CD14-positive monocyte (primary cell): ENCODE data around the gene SCD5. TPM values are rescaled to one million over a fixed set of nuclear protein-coding genes. Genes with fewer than 3 reads are reported as not detected.
A peak's percentile ranks its signal among the peaks of the same experiment; 100 is the strongest.

Experiments used
- DNase-seq, 3 donors: peaks; one replicate each; pipeline ENCODE4 v3.0.0-alpha.2; 2011 to 2022
- H2AFZ ChIP-seq: 2 replicates; pipeline ENCODE4 v1.6.0; 2012; ENCODE audit warnings: mild to moderate bottlenecking, low read depth, low read length, inconsistent platforms; ENCODE audit not compliant: insufficient read depth, poor library complexity, severe bottlenecking
- H3K27ac ChIP-seq, 2 donors: 1 replicate in 1 of 2; 2 replicates in 1 of 2; pipeline ENCODE4 v1.5.1; 2012 to 2013; ENCODE audit warnings: low read length in 2 of 2, control low read depth in 1 of 2, inconsistent platforms in 1 of 2, low read depth in 1 of 2, mild to moderate bottlenecking in 1 of 2
- H3K27me3 ChIP-seq, 2 donors: one replicate each; pipeline versions ENCODE4 v1.6.0 to v1.6.1; 2011 to 2013; ENCODE audit warnings: low read length in 2 of 2; ENCODE audit not compliant: control insufficient read depth in 2 of 2, insufficient read depth in 2 of 2
- H3K36me3 ChIP-seq, 2 donors: replicated peaks in 1 of 2; 1 replicate in 1 of 2; 2 replicates in 1 of 2; pipeline versions ENCODE4 v1.5.1 to v1.6.1; 2012 to 2013; ENCODE audit warnings: low read length in 2 of 2, control low read depth in 1 of 2, inconsistent platforms in 1 of 2, mild to moderate bottlenecking in 1 of 2; ENCODE audit not compliant: insufficient read depth in 2 of 2, control insufficient read depth in 1 of 2
- H3K4me1 ChIP-seq, 2 donors: 1 replicate in 1 of 2; 2 replicates in 1 of 2; pipeline versions ENCODE4 v1.5.1 to v1.6.1; 2012 to 2013; ENCODE audit warnings: low read length in 2 of 2, control low read depth in 1 of 2, inconsistent platforms in 1 of 2, mild to moderate bottlenecking in 1 of 2, moderate library complexity in 1 of 2; ENCODE audit not compliant: insufficient read depth in 2 of 2, control insufficient read depth in 1 of 2
- H3K4me2 ChIP-seq: replicated peaks from 2 replicates; pipeline ENCODE3; 2012; ENCODE audit warnings: low read length, moderate library complexity, mild to moderate bottlenecking; ENCODE audit not compliant: poor library complexity, severe bottlenecking; ENCODE audit errors: extremely low read depth
- H3K4me3 ChIP-seq, 3 experiments: fragments of 200-600 bp in 1 of 3; sonication (generic) in 1 of 3; replicated peaks in 1 of 3; 1 replicate in 2 of 3; 2 replicates in 1 of 3; pipeline ENCODE4 v1.5.1; 2011 to 2013; ENCODE audit warnings: low read length in 3 of 3, mild to moderate bottlenecking in 3 of 3, control low read depth in 2 of 3, low read depth in 2 of 3, inconsistent platforms in 1 of 3, moderate library complexity in 1 of 3
- H3K79me2 ChIP-seq: 2 replicates; pipeline ENCODE4 v1.6.0; 2012; ENCODE audit warnings: mild to moderate bottlenecking, control low read depth, inconsistent platforms, low read length, moderate library complexity; ENCODE audit not compliant: insufficient read depth
- H3K9ac ChIP-seq: 2 replicates; pipeline ENCODE4 v1.6.0; 2017; ENCODE audit warnings: low read length, mild to moderate bottlenecking; ENCODE audit not compliant: insufficient read depth, poor library complexity, severe bottlenecking
- H3K9me3 ChIP-seq, 2 donors: replicated peaks in 1 of 2; 1 replicate in 1 of 2; 2 replicates in 1 of 2; pipeline versions ENCODE4 v1.5.1 to v1.6.1; 2012 to 2013; ENCODE audit warnings: low read length in 2 of 2, control low read depth in 1 of 2; ENCODE audit not compliant: control insufficient read depth in 1 of 2, insufficient read depth in 1 of 2
- H4K20me1 ChIP-seq: 2 replicates; pipeline ENCODE4 v1.6.0; 2012; ENCODE audit warnings: mild to moderate bottlenecking, low read length, control low read depth, moderate library complexity; ENCODE audit not compliant: insufficient read depth
- H3K27ac Mint-ChIP-seq, 7 donors: one replicate each; pipeline ENCODE4 v1.8.0; 2020; ENCODE audit warnings: mild to moderate bottlenecking in 7 of 7, mixed read lengths in 7 of 7, moderate library complexity in 6 of 7, inconsistent platforms in 2 of 7
- H3K27me3 Mint-ChIP-seq, 3 donors: one replicate each; pipeline ENCODE4 v1.8.0; 2021 to 2022; ENCODE audit warnings: low read depth in 3 of 3, mild to moderate bottlenecking in 3 of 3, mixed read lengths in 3 of 3, moderate library complexity in 3 of 3, inconsistent platforms in 1 of 3
- H3K36me3 Mint-ChIP-seq, 2 donors: one replicate each; pipeline ENCODE4 v1.8.0; 2020; ENCODE audit warnings: mixed read lengths in 2 of 2, inconsistent platforms in 1 of 2, mild to moderate bottlenecking in 1 of 2
- H3K4me1 Mint-ChIP-seq: one replicate; pipeline ENCODE4 v1.8.0; 2020; ENCODE audit warnings: mild to moderate bottlenecking, mixed read lengths
- H3K4me3 Mint-ChIP-seq, 2 donors: one replicate each; pipeline ENCODE4 v1.8.0; 2020; ENCODE audit warnings: mild to moderate bottlenecking in 2 of 2, mixed read lengths in 2 of 2, moderate library complexity in 1 of 2
- H3K9me3 Mint-ChIP-seq, 7 donors: one replicate each; pipeline ENCODE4 v1.8.0; 2020 to 2022; ENCODE audit warnings: mixed read lengths in 7 of 7, mild to moderate bottlenecking in 6 of 7, moderate library complexity in 6 of 7, inconsistent platforms in 2 of 7
- WGBS: methylation state at CpG from one replicate; pipeline ENCODE4 v1.1.5; 2013; ENCODE audit warnings: missing lambda C conversion rate; ENCODE audit not compliant: insufficient coverage; 5-methylcytosine and 5-hydroxymethylcytosine counted together
- intact Hi-C, 2 donors: fragments of 100-400 bp; cut with micrococcal nuclease; formaldehyde crosslinking; loops; one replicate each; pipeline versions ENCODE4 v1.15.0 to v1.15.1; 2023
- polyA plus RNA-seq, 3 donors: library from polyadenylated mRNA; depleted of rRNA in 1 of 3; unstranded in 2 of 3; stranded (reverse) in 1 of 3; fragments of 300-500 nt in 2 of 3; fragments of >200 nt in 1 of 3; fragmentation: Illumina TruSeq in 2 of 3; gene quantifications; 1 replicate in 2 of 3; 2 replicates in 1 of 3; pipeline ENCODE4 v1.2.3, GENCODE V29; 2012 to 2021
- TF ChIP-seq, protein P1 (sequence below): fragments of 200-600 bp; IDR thresholded peaks from one replicate; pipeline ENCODE4 v1.8.0; 2022; ENCODE audit warnings: antibody characterized with exemption, mild to moderate bottlenecking

Gene SCD5
- polyA plus RNA-seq, 3 donors = 0.28 to 1.3 (median 0.61) TPM

DNA sequence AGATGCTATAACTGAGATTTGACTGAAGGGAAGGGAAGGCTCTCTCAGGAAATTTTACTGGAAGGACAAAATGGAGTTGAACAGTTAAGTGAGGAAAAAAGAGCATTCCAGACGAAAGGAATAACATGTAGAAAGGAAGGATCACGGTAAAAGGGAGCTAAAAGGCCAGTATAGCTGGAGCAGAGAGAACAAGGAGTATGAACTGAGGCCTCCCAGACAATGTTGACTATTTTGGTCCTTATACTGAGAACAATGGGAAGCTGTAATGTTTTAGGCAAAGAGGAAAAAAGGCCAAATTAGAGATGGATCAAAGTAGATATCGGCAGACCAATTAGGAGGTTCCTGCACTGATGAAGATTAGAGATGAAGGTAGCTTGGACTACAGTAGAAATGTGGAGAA, 26.8 kb upstream of the SCD5 start:
- Mint-ChIP-seq H3K27me3 (no peaks in the 10 kb centered on the region), H3K4me1 (no peaks in the 10 kb centered on the region), H3K4me3 (no peak overlapping the region), H3K9me3 (no peaks in the 10 kb centered on the region), H3K36me3 (peaks cover 75 to 88% of the 10 kb centered on the region in 2 donors), H3K27ac (peak overlapping the region in 1 of 7 donors; percentile 11)
- TF ChIP-seq, protein P1, sequence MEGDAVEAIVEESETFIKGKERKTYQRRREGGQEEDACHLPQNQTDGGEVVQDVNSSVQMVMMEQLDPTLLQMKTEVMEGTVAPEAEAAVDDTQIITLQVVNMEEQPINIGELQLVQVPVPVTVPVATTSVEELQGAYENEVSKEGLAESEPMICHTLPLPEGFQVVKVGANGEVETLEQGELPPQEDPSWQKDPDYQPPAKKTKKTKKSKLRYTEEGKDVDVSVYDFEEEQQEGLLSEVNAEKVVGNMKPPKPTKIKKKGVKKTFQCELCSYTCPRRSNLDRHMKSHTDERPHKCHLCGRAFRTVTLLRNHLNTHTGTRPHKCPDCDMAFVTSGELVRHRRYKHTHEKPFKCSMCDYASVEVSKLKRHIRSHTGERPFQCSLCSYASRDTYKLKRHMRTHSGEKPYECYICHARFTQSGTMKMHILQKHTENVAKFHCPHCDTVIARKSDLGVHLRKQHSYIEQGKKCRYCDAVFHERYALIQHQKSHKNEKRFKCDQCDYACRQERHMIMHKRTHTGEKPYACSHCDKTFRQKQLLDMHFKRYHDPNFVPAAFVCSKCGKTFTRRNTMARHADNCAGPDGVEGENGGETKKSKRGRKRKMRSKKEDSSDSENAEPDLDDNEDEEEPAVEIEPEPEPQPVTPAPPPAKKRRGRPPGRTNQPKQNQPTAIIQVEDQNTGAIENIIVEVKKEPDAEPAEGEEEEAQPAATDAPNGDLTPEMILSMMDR = no peak
- WGBS = 98% methylated on average over 3 of the region's 3 CpGs
- intact Hi-C loops = loop anchor here in 1 of 2 donors (10.0 kb wide), 1 partner anchor 1889 kb away; no protein-coding TSS in a partner anchor
- Histone ChIP-seq H3K4me2 (no peak overlapping the region), H4K20me1 (no peaks in the 10 kb centered on the region), H3K4me3 (no peak overlapping the region), H3K36me3 (peaks cover 93 to 97% of the 10 kb centered on the region in 2 donors), H3K9ac (no peak overlapping the region), H3K79me2 (no peaks in the 10 kb centered on the region), H2AFZ (no peak overlapping the region), H3K9me3 (no peaks in the 10 kb centered on the region), H3K4me1 (no peaks in the 10 kb centered on the region), H3K27me3 (no peaks in the 10 kb centered on the region), H3K27ac (no peak overlapping the region)
- no peak for DNase-seq

DNA sequence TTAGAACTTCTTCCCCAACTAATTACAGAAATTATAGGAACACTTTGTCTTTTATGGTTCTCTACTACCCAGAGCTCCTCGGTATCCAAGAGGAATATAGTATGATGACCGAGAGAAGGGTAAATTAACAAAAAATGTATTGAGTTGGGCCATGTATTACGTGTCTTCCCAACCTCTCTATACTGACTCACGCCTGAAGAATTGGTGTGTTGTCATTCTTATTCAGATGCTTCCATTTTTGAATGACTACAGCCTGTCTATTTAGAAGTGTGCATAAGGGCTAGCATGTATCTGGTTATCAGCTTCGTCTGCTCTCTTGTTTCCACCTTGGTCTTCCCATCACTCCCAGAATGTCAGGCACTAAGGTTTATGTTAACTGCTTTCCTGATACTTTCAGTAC, 24.5 kb upstream of the SCD5 start:
- Histone ChIP-seq H3K27ac (no peak overlapping the region), H2AFZ (no peak overlapping the region), H3K36me3 (peaks cover 90 to 98% of the 10 kb centered on the region in 2 donors), H3K4me1 (no peaks in the 10 kb centered on the region), H4K20me1 (no peaks in the 10 kb centered on the region), H3K4me3 (no peak overlapping the region), H3K27me3 (no peaks in the 10 kb centered on the region), H3K9me3 (no peaks in the 10 kb centered on the region), H3K79me2 (no peaks in the 10 kb centered on the region), H3K4me2 (no peak overlapping the region), H3K9ac (no peak overlapping the region)
- Mint-ChIP-seq H3K27me3 (peaks cover 0 to 1% (median 0%) of the 10 kb centered on the region in 3 donors), H3K36me3 (peaks cover 80 to 96% of the 10 kb centered on the region in 2 donors), H3K9me3 (no peaks in the 10 kb centered on the region), H3K27ac (no peak overlapping the region), H3K4me1 (no peaks in the 10 kb centered on the region), H3K4me3 (no peak overlapping the region)
- intact Hi-C loops = loop anchor here in 1 of 2 donors (10.0 kb wide), 1 partner anchor 1892 kb away; no protein-coding TSS in a partner anchor
- DNase-seq = no peak
- WGBS = no CpG with 5 or more reads among the region's 5 CpGs
- TF ChIP-seq, protein P1 = no peak
